Natural killer cell (primary cell): Measurements from ENCODE around the gene TAPT1. TPM values are rescaled to one million over a fixed set of nuclear protein-coding genes. Genes with fewer than 3 reads are reported as not detected.
"Not testable (repeated sequence)": the region's sequence is repeated elsewhere in the genome, so short reads cannot be mapped to it uniquely, and the experiment has no call there.

Source experiments
- ATAC-seq, 3 donors: fragments of 150-1000 bp in 2 of 3; fragments of 200-7000 bp in 1 of 3; cut with Tn5 transposase; 1 replicate in 1 of 3; 2 replicates in 2 of 3; pipeline ENCODE4 v1.10.0; 2021; ENCODE audit warnings: mild to moderate bottlenecking in 2 of 3, moderate library complexity in 2 of 3
- DNase-seq, 2 donors: peaks; one replicate each; pipeline versions ENCODE4 v3.0.0 to v3.0.0-alpha.2; 2013 to 2021; ENCODE audit warnings: mixed read lengths in 1 of 2
- H3K27ac ChIP-seq: one replicate; pipeline ENCODE4 v1.5.1; 2013; ENCODE audit warnings: mild to moderate bottlenecking, low read length
- H3K27me3 ChIP-seq: one replicate; pipeline ENCODE4 v1.6.1; 2013; ENCODE audit warnings: low read length; ENCODE audit not compliant: control insufficient read depth, insufficient read depth
- H3K36me3 ChIP-seq: one replicate; pipeline ENCODE4 v1.6.1; 2013; ENCODE audit warnings: low read length; ENCODE audit not compliant: control insufficient read depth, insufficient read depth
- H3K4me1 ChIP-seq: one replicate; pipeline ENCODE4 v1.6.1; 2013; ENCODE audit warnings: low read length; ENCODE audit not compliant: control insufficient read depth, insufficient read depth
- H3K4me3 ChIP-seq: one replicate; pipeline ENCODE4 v1.5.1; 2013; ENCODE audit warnings: low read length
- H3K9me3 ChIP-seq: one replicate; pipeline ENCODE4 v1.6.1; 2013; ENCODE audit warnings: low read length; ENCODE audit not compliant: control insufficient read depth, insufficient read depth
- H3K27ac Mint-ChIP-seq, 2 donors: one replicate each; pipeline ENCODE4 v1.8.0; 2022; ENCODE audit warnings: mild to moderate bottlenecking in 2 of 2, mixed read lengths in 2 of 2, moderate library complexity in 1 of 2
- H3K27me3 Mint-ChIP-seq, 2 donors: one replicate each; pipeline ENCODE4 v1.8.0; 2022; ENCODE audit warnings: low read depth in 2 of 2, mixed read lengths in 2 of 2
- H3K36me3 Mint-ChIP-seq: one replicate; pipeline ENCODE4 v1.8.0; 2022; ENCODE audit warnings: mixed read lengths
- H3K4me1 Mint-ChIP-seq, 2 donors: one replicate each; pipeline ENCODE4 v1.8.0; 2022; ENCODE audit warnings: mixed read lengths in 2 of 2
- H3K4me3 Mint-ChIP-seq: one replicate; pipeline ENCODE4 v1.8.0; 2022; ENCODE audit warnings: mild to moderate bottlenecking, moderate library complexity, mixed read lengths
- H3K9me3 Mint-ChIP-seq, 2 donors: one replicate each; pipeline ENCODE4 v1.8.0; 2022; ENCODE audit warnings: mixed read lengths in 2 of 2
- WGBS: methylation state at CpG from one replicate; pipeline ENCODE4 v1.1.7; 2013; ENCODE audit warnings: missing lambda C conversion rate; ENCODE audit not compliant: insufficient coverage; 5-methylcytosine and 5-hydroxymethylcytosine counted together
- intact Hi-C: fragments of 100-400 bp; cut with micrococcal nuclease; formaldehyde crosslinking; loops from one replicate; pipeline ENCODE4 v1.14.2; 2022
- total RNA-seq, 4 donors: library from RNA; stranded (reverse); fragments of 120-200 nt in 1 of 4; gene quantifications; one replicate each; pipeline versions ENCODE4 v1.2.3 to v1.2.4, GENCODE V29; 2013 to 2022
- TF ChIP-seq, protein P1 (sequence below): fragments of 200-600 bp; IDR thresholded peaks from one replicate; pipeline ENCODE4 v1.8.0; 2022; ENCODE audit warnings: antibody characterized with exemption

The TAPT1 gene
- total RNA-seq, 3 donors from 2014 or later (not counting 1 experiment from before 2014, with no cell fraction given): 52.5 to 67.5 (median 52.7) TPM

- no peak overlapping the region for H3K4me3 ChIP-seq
- Mint-ChIP-seq H3K9me3 (no peaks in the 10 kb centered on the region), H3K27ac (no peak overlapping the region), H3K4me1 (peaks cover 12 to 18% of the 10 kb centered on the region in 2 donors), H3K4me3 (no peak overlapping the region), H3K36me3 (no peaks in the 10 kb centered on the region), H3K27me3 (no peaks in the 10 kb centered on the region)
- intact Hi-C loops: no loop called here
- no peaks in the 10 kb centered on the region for H3K9me3 ChIP-seq
- no peaks in the 10 kb centered on the region for H3K4me1 ChIP-seq
- TF ChIP-seq, protein P1, sequence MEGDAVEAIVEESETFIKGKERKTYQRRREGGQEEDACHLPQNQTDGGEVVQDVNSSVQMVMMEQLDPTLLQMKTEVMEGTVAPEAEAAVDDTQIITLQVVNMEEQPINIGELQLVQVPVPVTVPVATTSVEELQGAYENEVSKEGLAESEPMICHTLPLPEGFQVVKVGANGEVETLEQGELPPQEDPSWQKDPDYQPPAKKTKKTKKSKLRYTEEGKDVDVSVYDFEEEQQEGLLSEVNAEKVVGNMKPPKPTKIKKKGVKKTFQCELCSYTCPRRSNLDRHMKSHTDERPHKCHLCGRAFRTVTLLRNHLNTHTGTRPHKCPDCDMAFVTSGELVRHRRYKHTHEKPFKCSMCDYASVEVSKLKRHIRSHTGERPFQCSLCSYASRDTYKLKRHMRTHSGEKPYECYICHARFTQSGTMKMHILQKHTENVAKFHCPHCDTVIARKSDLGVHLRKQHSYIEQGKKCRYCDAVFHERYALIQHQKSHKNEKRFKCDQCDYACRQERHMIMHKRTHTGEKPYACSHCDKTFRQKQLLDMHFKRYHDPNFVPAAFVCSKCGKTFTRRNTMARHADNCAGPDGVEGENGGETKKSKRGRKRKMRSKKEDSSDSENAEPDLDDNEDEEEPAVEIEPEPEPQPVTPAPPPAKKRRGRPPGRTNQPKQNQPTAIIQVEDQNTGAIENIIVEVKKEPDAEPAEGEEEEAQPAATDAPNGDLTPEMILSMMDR: no peak
- no peak for ATAC-seq
- H3K27me3 ChIP-seq: no peaks in the 10 kb centered on the region
- H3K27ac ChIP-seq: no peak overlapping the region
- H3K36me3 ChIP-seq: peaks cover 6% of the 10 kb centered on the region
- 100% methylated on average over 2 of the region's 2 CpGs for WGBS
- no peak for DNase-seq
Observed at GRCh38 chr4:16197876-16198665, 28.2 kb downstream of the TAPT1 start.

DNA sequence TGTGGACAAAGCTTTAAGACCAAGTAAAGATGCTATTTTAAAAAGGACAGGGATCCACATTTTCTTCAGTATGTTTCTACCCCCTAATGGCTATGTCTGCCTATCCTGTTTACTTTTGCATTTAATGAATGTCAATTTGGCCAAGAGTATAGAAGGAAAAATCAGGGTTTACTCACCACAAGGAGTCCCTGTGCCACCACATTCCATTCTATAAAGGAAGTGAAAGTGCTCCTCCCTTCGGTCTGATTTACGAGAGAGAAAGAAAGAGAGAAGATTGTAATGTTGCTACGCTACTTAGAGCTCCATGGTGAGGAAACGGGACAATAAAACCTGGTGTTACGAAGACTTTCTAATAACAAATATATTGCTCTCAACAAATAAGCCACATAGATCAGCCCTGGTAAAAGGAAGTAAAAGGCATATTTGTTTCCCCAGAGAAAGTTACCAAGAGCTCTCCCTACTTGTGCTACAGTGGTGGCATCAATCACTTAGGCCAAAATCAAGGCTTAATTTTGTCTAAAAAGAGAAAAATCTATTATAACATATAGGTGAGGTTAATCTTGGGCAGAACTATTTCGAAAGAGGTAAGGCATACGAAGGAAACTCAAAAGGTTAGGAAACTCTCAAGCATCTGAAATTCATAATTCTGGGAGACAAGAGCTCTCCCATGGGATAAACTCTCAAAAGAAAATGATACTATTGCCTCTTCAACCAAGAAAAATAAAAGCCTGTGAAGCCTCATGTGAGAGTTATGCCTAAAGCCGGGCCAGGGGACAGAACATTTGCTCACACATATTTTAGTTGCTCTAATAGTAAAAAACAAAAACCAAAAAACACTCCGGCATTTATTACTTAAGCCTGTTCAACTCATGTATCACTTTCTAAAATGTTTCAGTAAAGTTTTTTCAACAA, 29.5 kb downstream of the TAPT1 start:
- 93% methylated on average over 2 of the region's 9 CpGs for WGBS
- peak overlapping the region in 1 of 2 donors; percentile 59 for H3K27ac Mint-ChIP-seq
- H3K4me3 ChIP-seq: no peak overlapping the region
- H3K27me3 ChIP-seq: no peaks in the 10 kb centered on the region
- no peaks in the 10 kb centered on the region for H3K36me3 Mint-ChIP-seq
- H3K36me3 ChIP-seq: peaks cover 8% of the 10 kb centered on the region
- no peaks in the 10 kb centered on the region for H3K4me1 ChIP-seq
- DNase-seq: peak in 1 of 2 donors; percentile 35
- ATAC-seq: no peak
- H3K9me3 Mint-ChIP-seq: no peaks in the 10 kb centered on the region
- no peak overlapping the region for H3K27ac ChIP-seq
- H3K9me3 ChIP-seq: no peaks in the 10 kb centered on the region
- TF ChIP-seq, protein P1: no peak
- H3K4me3 Mint-ChIP-seq: peak overlapping the region; percentile 21
- intact Hi-C loops: no loop called here
- no peaks in the 10 kb centered on the region for H3K27me3 Mint-ChIP-seq
- H3K4me1 Mint-ChIP-seq: peaks cover 12 to 18% of the 10 kb centered on the region in 2 donors

GRCh38 chr4:16195209-16195608, 31.1 kb downstream of the TAPT1 start:
- H3K4me3 ChIP-seq: no peak overlapping the region
- no peaks in the 10 kb centered on the region for H3K9me3 ChIP-seq
- H3K4me3 Mint-ChIP-seq: no peak overlapping the region
- peaks cover 12 to 18% of the 10 kb centered on the region in 2 donors for H3K4me1 Mint-ChIP-seq
- no peak overlapping the region for H3K27ac ChIP-seq
- WGBS: 100% methylated on average over 1 of the region's 1 CpG
- H3K27me3 Mint-ChIP-seq: no peaks in the 10 kb centered on the region
- DNase-seq (no peak), ATAC-seq (no peak)
- no peaks in the 10 kb centered on the region for H3K9me3 Mint-ChIP-seq
- H3K4me1 ChIP-seq: no peaks in the 10 kb centered on the region
- TF ChIP-seq, protein P1: no peak
- H3K27ac Mint-ChIP-seq: no peak overlapping the region
- no peaks in the 10 kb centered on the region for H3K27me3 ChIP-seq
- no peaks in the 10 kb centered on the region for H3K36me3 Mint-ChIP-seq
- intact Hi-C loops: no loop called here
- H3K36me3 ChIP-seq: peaks cover 12% of the 10 kb centered on the region

DNA sequence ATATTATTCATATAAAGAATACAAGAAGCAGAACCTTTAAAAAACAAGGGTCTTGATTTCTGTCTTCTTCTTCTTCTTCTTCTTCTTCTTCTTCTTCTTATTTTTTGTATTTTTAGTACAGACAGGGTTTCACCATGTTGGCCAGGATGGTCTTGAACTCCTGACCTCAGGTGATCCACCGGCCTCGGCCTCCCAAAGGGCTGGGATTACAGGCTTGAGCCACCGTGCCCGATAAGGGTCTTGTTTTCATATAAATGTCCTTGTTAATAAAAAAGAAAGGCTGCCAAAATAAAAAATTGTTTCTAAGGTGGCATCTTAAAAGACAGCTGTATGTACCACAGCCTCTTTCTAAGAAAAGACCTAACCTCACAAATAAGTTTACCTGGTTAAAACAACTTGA, 31.5 kb downstream of the TAPT1 start:
- intact Hi-C loops, ATAC-seq, H3K36me3 Mint-ChIP-seq, H3K9me3 ChIP-seq, DNase-seq, H3K4me3 ChIP-seq, H3K27ac ChIP-seq, H3K9me3 Mint-ChIP-seq, H3K27ac Mint-ChIP-seq, H3K4me3 Mint-ChIP-seq, H3K27me3 Mint-ChIP-seq, H3K4me1 ChIP-seq, H3K27me3 ChIP-seq: not testable (repeated sequence)
- 95% methylated on average over 4 of the region's 4 CpGs for WGBS
- H3K36me3 ChIP-seq: peaks cover 14% of the 10 kb centered on the region
- H3K4me1 Mint-ChIP-seq: peaks cover 13 to 18% of the 10 kb centered on the region in 2 donors
